Measurements from ENCODE around the gene FHOD3. TPM values are rescaled to one million over a fixed set of nuclear protein-coding genes. Genes with fewer than 3 reads are reported as not detected.
"Not testable (repeated sequence)": the region's sequence is repeated elsewhere in the genome, so short reads cannot be mapped to it uniquely, and the experiment has no call there.

The FHOD3 gene
- total and polyA plus RNA-seq, 11 donors = 109 to 532 (median 262) TPM

DNA sequence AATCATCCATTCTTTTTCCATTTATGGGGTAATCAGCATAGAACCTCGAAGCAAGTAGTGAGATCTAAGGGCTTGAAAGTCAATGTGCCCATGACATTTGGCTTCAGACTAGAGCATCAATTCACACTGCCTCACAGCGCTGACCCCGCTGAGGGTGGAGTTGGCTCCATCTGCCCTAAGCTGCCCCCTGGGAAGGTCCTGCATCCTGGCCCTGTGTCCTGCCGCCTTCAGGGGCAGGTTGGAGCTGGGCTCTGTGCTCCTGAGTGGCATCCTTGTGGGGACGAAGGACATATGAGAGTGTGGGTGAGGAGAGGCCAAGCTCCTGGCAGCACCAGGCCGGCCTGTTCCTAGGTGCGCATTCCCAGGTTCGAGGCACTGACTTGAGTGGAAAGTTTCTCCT is 249.4 kb downstream of the FHOD3 start:
- no peaks in the 10 kb centered on the region for H3K27me3 ChIP-seq
- no peaks in the 10 kb centered on the region for H3K36me3 ChIP-seq
- ATAC-seq = peak in 2 of 4 donors; percentile 16 to 36
- H3K9me3 ChIP-seq = peaks cover 0 to 16% (median 0%) of the 10 kb centered on the region in 12 donors
- TF ChIP-seq POLR2A (IDR thresholded peaks at IDR 0.05) (no peak), CTCF (IDR thresholded peaks at IDR 0.05) (no peak)
- intact Hi-C loops (cut with DNase I) = loop anchor here in 2 of 10 donors (10.0 kb wide), 2 partner anchors 62 to 72 kb away; no protein-coding TSS in a partner anchor
- no peak overlapping the region for H3K27ac ChIP-seq
- 80 to 90% (median 84%) methylated on average over 8 of the region's 8 CpGs for WGBS, 4 donors
- no peak overlapping the region for H3K4me3 ChIP-seq
- no peak for DNase-seq
- peaks cover 0 to 35% (median 11%) of the 10 kb centered on the region in 12 donors for H3K4me1 ChIP-seq

- H3K9me3 ChIP-seq = peaks cover 0 to 16% (median 0%) of the 10 kb centered on the region in 12 donors
- no peak overlapping the region for H3K27ac ChIP-seq
- no peaks in the 10 kb centered on the region for H3K36me3 ChIP-seq
- no peak overlapping the region for H3K4me3 ChIP-seq
- WGBS, 4 donors = 84 to 91% (median 87%) methylated on average over 11 of the region's 11 CpGs
- H3K27me3 ChIP-seq = no peaks in the 10 kb centered on the region
- intact Hi-C loops (cut with DNase I) = loop anchor here in 2 of 10 donors (10.0 kb wide), 2 partner anchors 63 to 73 kb away; no protein-coding TSS in a partner anchor
- ATAC-seq = no peak
- TF ChIP-seq POLR2A (IDR thresholded peaks at IDR 0.05) (no peak), CTCF (IDR thresholded peaks at IDR 0.05) (no peak)
- no peak for DNase-seq
- H3K4me1 ChIP-seq = peaks cover 0 to 35% (median 11%) of the 10 kb centered on the region in 12 donors
Measured at GRCh38 chr18:36547544-36547943, 250.0 kb downstream of the FHOD3 start.

DNA sequence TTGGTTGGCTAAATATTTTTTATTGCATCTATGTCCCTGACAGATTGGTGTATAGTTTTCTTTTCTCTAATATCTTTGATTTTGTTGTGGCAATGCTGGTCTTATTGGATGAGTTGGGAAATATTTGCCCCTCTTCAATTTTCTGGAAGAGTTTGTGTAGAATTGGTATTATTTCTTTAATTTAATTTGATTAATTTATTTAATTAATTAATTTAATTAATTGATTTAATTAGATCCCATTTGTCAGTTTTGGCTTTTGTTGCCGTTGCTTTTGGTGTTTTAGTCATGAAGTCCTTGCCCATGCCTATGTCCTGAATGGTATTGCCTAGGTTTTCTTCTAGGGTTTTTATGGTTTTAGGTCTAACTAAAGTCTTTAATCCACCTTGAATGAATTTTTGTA is 253.8 kb downstream of the FHOD3 start:
- H3K36me3 ChIP-seq; intact Hi-C loops (cut with DNase I); H3K27ac ChIP-seq; H3K4me1 ChIP-seq; ATAC-seq; H3K27me3 ChIP-seq; H3K4me3 ChIP-seq; DNase-seq: not testable (repeated sequence)
- peaks cover 0 to 16% (median 0%) of the 10 kb centered on the region in 12 donors for H3K9me3 ChIP-seq
- 84 to 95% (median 91%) methylated on average over 1 of the region's 1 CpG for WGBS, 4 donors

DNA sequence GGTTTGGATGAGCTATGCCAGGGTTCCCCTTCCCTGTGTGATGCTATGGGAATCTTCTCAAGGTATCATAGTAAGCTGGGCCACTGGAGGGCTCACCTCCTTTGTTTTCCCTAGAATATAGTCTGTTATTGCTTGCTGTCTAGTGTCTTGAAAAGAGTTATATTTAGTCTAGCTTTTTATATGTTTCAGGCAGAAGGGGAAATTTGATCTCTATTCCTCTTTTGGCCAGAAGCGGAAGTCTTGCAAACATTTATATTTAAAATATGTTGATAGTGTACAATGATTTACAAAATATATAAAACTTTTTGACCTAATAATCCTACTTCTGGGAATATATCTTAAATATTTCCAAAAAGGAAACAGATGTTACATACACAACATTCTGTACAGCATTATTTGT is 260.7 kb downstream of the FHOD3 start:
- no peak for DNase-seq
- no peaks in the 10 kb centered on the region for H3K36me3 ChIP-seq
- H3K27ac ChIP-seq = no peak overlapping the region
- H3K4me3 ChIP-seq = no peak overlapping the region
- WGBS, 4 donors = 67 to 81% (median 77%) methylated on average over 1 of the region's 1 CpG
- intact Hi-C loops (cut with DNase I) = loop anchor here in 1 of 10 donors (5.0 kb wide), 1 partner anchor 86 kb away; no protein-coding TSS in a partner anchor
- H3K27me3 ChIP-seq = no peaks in the 10 kb centered on the region
- H3K9me3 ChIP-seq = peaks cover 0 to 5% (median 0%) of the 10 kb centered on the region in 12 donors
- H3K4me1 ChIP-seq = peaks cover 0 to 27% (median 11%) of the 10 kb centered on the region in 12 donors
- TF ChIP-seq POLR2A (IDR thresholded peaks at IDR 0.05) (no peak), CTCF (IDR thresholded peaks at IDR 0.05) (no peak)
- ATAC-seq = no peak
